ENCODE measurements around the gene SF1.

SF1 gene

GRCh38 chr11:64723907-64724862 lies 54.2 kb downstream of the SF1 start:
- no peak for DNase-seq

GRCh38 chr11:64723117-64723906 lies 55.0 kb downstream of the SF1 start, which contains the start of gene NRXN2:
Gene NRXN2, minus strand, starts transcription at chr11:64723197. Its CDS starts 9,498 bp downstream, at chr11:64713699.
- peak; percentile 71 to 82 for DNase-seq

GRCh38 chr11:64722141-64723065 lies 55.9 kb downstream of the SF1 start:
- no peak for DNase-seq

GRCh38 chr11:64721359-64721699 lies 57.0 kb downstream of the SF1 start:
- no peak for DNase-seq

GRCh38 chr11:64720640-64721358 lies 57.5 kb downstream of the SF1 start:
- no peak for DNase-seq

- DNase-seq, result no peak
Measured at GRCh38 chr11:64720167-64720566, 58.2 kb downstream of the SF1 start.

- no peak for DNase-seq
Measured at GRCh38 chr11:64719406-64719805, 58.9 kb downstream of the SF1 start.

- DNase-seq, result no peak
Measured at GRCh38 chr11:64718780-64719124, 59.6 kb downstream of the SF1 start.

- no peak for DNase-seq
Measured at GRCh38 chr11:64718084-64718779, 60.1 kb downstream of the SF1 start.

GRCh38 chr11:64717268-64717578 lies 61.1 kb downstream of the SF1 start:
- DNase-seq, result no peak

- DNase-seq, result no peak
Measured at GRCh38 chr11:64716473-64717267, 61.7 kb downstream of the SF1 start.

GRCh38 chr11:64715756-64716472 lies 62.4 kb downstream of the SF1 start:
- no peak for DNase-seq

GRCh38 chr11:64715110-64715509 lies 63.2 kb downstream of the SF1 start:
- no peak for DNase-seq

GRCh38 chr11:64714666-64715065 lies 63.7 kb downstream of the SF1 start:
- DNase-seq, result no peak

Measured in inflammatory macrophage (primary cell).